HFF-Myc (cell line): Measurements from ENCODE around the gene FOXO3.

ENCODE experiments used
- DNase-seq: peaks from one replicate; pipeline ENCODE4 v3.0.0-alpha.2; 2011; ENCODE audit warnings: low read depth; ENCODE audit errors: extremely low read depth
- H3K4me3 ChIP-seq: replicated peaks from 2 replicates; pipeline ENCODE4 v1.5.1; 2011; ENCODE audit warnings: low read depth, mild to moderate bottlenecking, control low read depth, low read length
- CTCF ChIP-seq: IDR thresholded peaks from 2 replicates; pipeline ENCODE4 v1.5.1; 2012; ENCODE audit warnings: mild to moderate bottlenecking, low read depth, low read length, control low read depth; ENCODE audit errors: missing control alignments

FOXO3 gene

DNA sequence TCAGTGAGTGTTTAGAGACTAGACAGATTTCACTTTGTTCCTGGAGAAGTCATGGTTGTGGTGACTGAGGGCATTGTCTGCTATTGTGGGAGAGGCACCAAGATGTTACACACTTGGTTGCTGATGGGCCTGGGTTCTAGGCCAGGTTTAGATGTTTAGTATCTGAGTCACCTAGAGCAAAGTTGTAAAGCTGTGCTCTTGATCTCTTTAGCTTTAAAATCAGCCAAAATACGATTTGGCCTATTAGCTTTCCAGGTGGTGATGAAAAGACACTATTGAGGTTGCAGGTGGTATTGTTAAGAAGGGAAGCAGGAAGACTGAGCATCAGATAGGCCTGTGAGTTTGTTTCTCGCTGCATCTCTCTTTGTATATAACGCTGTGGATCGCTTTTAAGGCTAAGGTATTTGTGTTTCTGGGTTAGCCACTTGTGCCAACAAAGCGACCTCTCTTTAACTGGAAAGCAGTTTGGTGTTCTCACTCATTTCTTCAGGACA lies 48.6 kb downstream of the FOXO3 start:
- H3K4me3 ChIP-seq = no peak overlapping the region
- TF ChIP-seq CTCF = no peak
- no peak for DNase-seq

DNA sequence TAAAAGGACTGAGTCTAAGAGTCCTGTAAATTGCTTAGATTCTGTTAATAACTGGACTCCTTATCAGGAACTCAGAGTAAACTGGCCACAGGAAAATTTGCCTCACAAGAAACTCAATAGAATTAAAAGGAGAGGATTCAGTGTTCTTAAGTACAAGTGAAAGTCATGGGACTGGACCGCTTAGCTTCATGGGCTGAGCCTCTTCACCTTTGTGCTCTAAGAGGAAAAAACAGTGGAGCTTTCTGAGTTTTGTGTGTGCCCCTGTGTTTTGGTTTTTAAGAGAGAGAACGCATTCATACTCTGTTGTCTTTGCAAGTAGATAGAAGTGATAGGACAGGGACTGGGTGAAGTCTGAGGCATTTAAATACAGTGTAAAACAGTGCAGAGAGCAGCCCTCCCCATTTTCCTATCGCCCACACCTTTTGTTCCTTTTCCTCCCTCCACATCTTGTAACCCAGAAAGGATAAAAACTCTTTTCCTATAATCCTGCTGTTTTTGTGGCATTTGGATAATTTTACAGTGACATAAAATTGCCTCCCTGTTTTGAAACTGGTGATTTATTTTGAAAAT lies 49.6 kb downstream of the FOXO3 start:
- DNase-seq = no peak
- no peak overlapping the region for H3K4me3 ChIP-seq
- TF ChIP-seq CTCF = no peak

GRCh38 chr6:108610957-108611586 lies 50.4 kb downstream of the FOXO3 start:
- TF ChIP-seq CTCF = no peak
- DNase-seq = no peak
- no peak overlapping the region for H3K4me3 ChIP-seq

DNA sequence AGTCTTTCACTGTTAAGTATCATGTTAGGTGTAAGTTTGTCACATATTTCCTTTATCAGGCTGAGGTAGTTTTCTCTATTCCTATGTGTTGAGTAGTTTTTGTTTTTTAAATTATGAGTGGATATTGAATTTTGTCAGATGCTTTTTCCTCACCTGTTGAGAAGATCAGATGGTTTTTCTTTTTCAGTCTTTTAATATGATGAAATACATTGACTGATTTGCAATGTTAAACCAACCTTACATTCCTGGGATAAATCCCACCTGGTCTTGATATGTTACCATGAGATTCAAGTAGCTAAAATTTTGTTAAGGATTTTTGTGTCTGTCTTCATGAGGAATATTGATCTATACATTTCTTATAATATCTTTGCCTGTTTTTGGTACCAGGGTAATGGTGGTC lies 52.1 kb downstream of the FOXO3 start:
- no peak overlapping the region for H3K4me3 ChIP-seq
- TF ChIP-seq CTCF = no peak
- DNase-seq = no peak

GRCh38 chr6:108616544-108616943 lies 55.8 kb downstream of the FOXO3 start:
- no peak for DNase-seq
- H3K4me3 ChIP-seq = no peak overlapping the region
- TF ChIP-seq CTCF = no peak

DNA sequence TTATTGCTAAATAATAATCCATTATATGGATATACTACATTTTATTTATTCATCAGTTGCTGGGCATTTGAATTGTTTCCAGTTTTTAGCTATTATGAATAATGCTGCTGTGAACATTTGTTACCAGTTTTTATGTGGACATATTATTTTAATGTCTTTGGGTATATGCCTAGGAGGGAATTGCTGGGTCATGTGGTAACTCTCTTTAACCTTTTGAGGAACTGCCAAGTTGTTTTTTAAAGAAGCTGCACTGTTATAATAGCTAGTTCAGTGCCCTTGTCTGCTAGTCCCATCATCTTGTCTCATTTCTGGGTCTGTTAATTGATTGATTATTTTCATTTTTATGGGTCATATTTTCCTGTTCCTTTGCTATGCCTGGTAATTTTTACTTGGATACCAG lies 56.3 kb downstream of the FOXO3 start:
- H3K4me3 ChIP-seq = no peak overlapping the region
- TF ChIP-seq CTCF = no peak
- DNase-seq = no peak
